Lung (tissue), 12 donors: ENCODE measurements around the gene NPSR1. TPM values are rescaled to one million over a fixed set of nuclear protein-coding genes. Genes with fewer than 3 reads are reported as not detected.
"Not testable (repeated sequence)": the region's sequence is repeated elsewhere in the genome, so short reads cannot be mapped to it uniquely, and the experiment has no call there.

Experiments used
- ATAC-seq: fragments of 200-7000 bp; cut with Tn5 transposase; one replicate; pipeline ENCODE4 v1.9.1; 2020; ENCODE audit warnings: moderate number of reproducible peaks; ENCODE audit not compliant: insufficient read depth, low FRiP score
- DNase-seq, 3 donors: peaks; one replicate each; pipeline ENCODE4 v3.0.0-alpha.2; 2013 to 2017
- H3K27ac ChIP-seq, 2 donors: one replicate each; pipeline ENCODE4 v1.5.1; 2013; ENCODE audit warnings: mild to moderate bottlenecking in 2 of 2, moderate library complexity in 2 of 2, control low read depth in 1 of 2, inconsistent platforms in 1 of 2, low read depth in 1 of 2, low read length in 1 of 2
- H3K27me3 ChIP-seq, 3 donors: one replicate each; pipeline ENCODE4 v1.5.1; 2013; ENCODE audit warnings: low read length in 2 of 3; ENCODE audit not compliant: control insufficient read depth in 3 of 3, insufficient read depth in 3 of 3
- H3K36me3 ChIP-seq, 4 donors: one replicate each; pipeline ENCODE4 v1.5.1; 2013; ENCODE audit warnings: low read length in 4 of 4, mild to moderate bottlenecking in 1 of 4, moderate library complexity in 1 of 4; ENCODE audit not compliant: control insufficient read depth in 4 of 4, insufficient read depth in 4 of 4
- H3K4me1 ChIP-seq, 5 donors: one replicate each; pipeline ENCODE4 v1.5.1; 2013; ENCODE audit warnings: low read length in 5 of 5, mild to moderate bottlenecking in 2 of 5, moderate library complexity in 1 of 5; ENCODE audit not compliant: control insufficient read depth in 5 of 5, insufficient read depth in 5 of 5
- H3K4me3 ChIP-seq: one replicate; pipeline ENCODE4 v1.5.1; 2013; ENCODE audit warnings: mild to moderate bottlenecking, control low read depth, moderate library complexity
- H3K9ac ChIP-seq, 2 donors: one replicate each; pipeline ENCODE4 v1.5.1; 2013; ENCODE audit warnings: low read length in 2 of 2, control low read depth in 1 of 2; ENCODE audit not compliant: insufficient read depth in 1 of 2
- H3K9me3 ChIP-seq, 4 donors: one replicate each; pipeline ENCODE4 v1.5.1; 2013; ENCODE audit warnings: low read length in 3 of 4, mild to moderate bottlenecking in 1 of 4, moderate library complexity in 1 of 4; ENCODE audit not compliant: control insufficient read depth in 4 of 4, insufficient read depth in 3 of 4
- WGBS, 2 donors: extraction: QIAGEN DNeasy Blood & Tissue Kit; methylation state at CpG; one replicate each; pipeline ENCODE4 v1.1.7; 2013; 5-methylcytosine and 5-hydroxymethylcytosine counted together
- polyA plus RNA-seq, 2 donors: library from polyadenylated mRNA; stranded (reverse); fragments of 200-250 nt; gene quantifications; one replicate each; pipeline ENCODE4 v1.2.1, GENCODE V29; 2013
- total RNA-seq, 2 donors: library from RNA; depleted of rRNA in 1 of 2; stranded (reverse); fragments of >200 nt in 1 of 2; gene quantifications; one replicate each; pipeline ENCODE4 v1.2.1, GENCODE V29; 2014 to 2021
- TF ChIP-seq, protein P1 (sequence below): IDR thresholded peaks from 2 replicates; pipeline ENCODE4 v1.5.1; 2012; ENCODE audit warnings: mild to moderate bottlenecking; ENCODE audit errors: control extremely low read depth, extremely low read depth
- donor health status: control.
- donor health status: control.
- donor health status: Bipolar disorder and iron deficiency.
- donor health status: healthy.
- donor health status: DM: yes; HTN: yes; CAD: no.

Gene NPSR1
- total and polyA plus RNA-seq, 4 donors: not detected

DNA sequence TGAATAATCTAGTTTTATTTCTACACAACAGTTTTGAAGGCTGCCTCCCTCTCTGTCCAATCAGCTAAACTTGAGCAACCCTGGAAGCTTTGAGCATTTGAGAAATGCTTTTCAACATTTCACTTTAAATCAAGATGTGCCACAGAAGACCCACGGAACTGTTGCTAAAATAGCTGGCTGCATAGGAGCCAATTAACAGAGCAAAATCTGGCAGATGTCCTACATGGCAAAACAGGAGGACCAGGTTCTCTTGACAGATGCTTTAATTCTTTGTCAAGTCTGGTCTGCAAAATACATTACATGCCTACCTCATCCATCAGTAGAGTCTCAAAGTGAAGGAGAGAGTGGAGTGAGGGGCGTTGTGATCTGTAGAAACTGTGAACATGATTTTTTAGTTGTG is 193.4 kb downstream of the NPSR1 start:
- no peak overlapping the region for H3K27ac ChIP-seq
- H3K4me3 ChIP-seq: no peak overlapping the region
- TF ChIP-seq, protein P1, sequence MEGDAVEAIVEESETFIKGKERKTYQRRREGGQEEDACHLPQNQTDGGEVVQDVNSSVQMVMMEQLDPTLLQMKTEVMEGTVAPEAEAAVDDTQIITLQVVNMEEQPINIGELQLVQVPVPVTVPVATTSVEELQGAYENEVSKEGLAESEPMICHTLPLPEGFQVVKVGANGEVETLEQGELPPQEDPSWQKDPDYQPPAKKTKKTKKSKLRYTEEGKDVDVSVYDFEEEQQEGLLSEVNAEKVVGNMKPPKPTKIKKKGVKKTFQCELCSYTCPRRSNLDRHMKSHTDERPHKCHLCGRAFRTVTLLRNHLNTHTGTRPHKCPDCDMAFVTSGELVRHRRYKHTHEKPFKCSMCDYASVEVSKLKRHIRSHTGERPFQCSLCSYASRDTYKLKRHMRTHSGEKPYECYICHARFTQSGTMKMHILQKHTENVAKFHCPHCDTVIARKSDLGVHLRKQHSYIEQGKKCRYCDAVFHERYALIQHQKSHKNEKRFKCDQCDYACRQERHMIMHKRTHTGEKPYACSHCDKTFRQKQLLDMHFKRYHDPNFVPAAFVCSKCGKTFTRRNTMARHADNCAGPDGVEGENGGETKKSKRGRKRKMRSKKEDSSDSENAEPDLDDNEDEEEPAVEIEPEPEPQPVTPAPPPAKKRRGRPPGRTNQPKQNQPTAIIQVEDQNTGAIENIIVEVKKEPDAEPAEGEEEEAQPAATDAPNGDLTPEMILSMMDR: no peak
- DNase-seq (peak in 1 of 3 donors; percentile 21), ATAC-seq (no peak)
- no peaks in the 10 kb centered on the region for H3K36me3 ChIP-seq
- H3K9ac ChIP-seq: no peak overlapping the region
- 63 to 81% methylated on average over 2 of the region's 2 CpGs for WGBS, 2 donors
- no peaks in the 10 kb centered on the region for H3K27me3 ChIP-seq
- H3K4me1 ChIP-seq: peaks cover 0 to 15% (median 0%) of the 10 kb centered on the region in 5 donors
- no peaks in the 10 kb centered on the region for H3K9me3 ChIP-seq

DNA sequence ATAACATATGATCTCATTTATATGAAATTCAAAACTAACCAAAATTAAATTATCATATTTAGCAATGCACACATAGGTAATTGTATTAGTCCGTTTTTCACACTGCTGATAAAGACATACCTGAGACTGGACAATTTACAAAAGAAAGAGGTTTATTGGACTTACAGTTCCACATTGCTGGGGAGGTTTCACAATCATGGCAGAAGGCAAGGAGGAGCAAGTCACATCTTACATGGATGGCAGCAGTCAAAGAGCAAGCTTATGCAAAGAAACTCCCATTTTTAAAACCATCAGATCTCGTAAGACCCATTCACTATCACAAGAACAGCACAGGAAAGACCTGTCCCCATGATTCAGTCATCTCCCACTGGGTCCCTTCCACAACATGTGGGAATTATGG is 200.4 kb downstream of the NPSR1 start:
- not testable (repeated sequence) for DNase-seq, H3K9me3 ChIP-seq, ATAC-seq, H3K4me1 ChIP-seq, H3K27ac ChIP-seq, H3K9ac ChIP-seq, H3K27me3 ChIP-seq, H3K36me3 ChIP-seq, H3K4me3 ChIP-seq
- 90 to 93% methylated on average over 2 of the region's 2 CpGs for WGBS, 2 donors

DNA sequence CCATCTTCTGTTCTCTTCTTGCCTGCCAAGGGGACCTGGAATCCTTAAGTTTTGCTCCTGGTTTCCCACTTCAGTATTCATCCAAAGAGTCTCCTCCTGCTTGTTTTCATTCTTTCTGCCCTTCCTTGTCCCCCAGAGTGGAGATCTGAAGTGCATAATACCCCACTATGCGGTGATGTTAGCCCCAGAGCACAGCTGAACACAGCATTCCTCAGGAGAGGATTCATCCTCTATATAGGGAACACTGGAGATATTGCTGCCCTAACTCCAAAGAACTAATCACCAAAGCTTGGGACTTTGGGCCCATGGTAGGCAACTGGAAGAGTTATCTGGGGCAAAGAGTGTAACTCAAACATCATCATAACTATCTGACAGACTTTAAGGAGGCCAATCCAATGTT is 201.3 kb downstream of the NPSR1 start:
- H3K9me3 ChIP-seq, H3K36me3 ChIP-seq, ATAC-seq, H3K4me3 ChIP-seq, H3K27ac ChIP-seq, H3K9ac ChIP-seq, H3K27me3 ChIP-seq, DNase-seq, H3K4me1 ChIP-seq: not testable (repeated sequence)
- 88 to 96% methylated on average over 1 of the region's 1 CpG for WGBS, 2 donors

DNA sequence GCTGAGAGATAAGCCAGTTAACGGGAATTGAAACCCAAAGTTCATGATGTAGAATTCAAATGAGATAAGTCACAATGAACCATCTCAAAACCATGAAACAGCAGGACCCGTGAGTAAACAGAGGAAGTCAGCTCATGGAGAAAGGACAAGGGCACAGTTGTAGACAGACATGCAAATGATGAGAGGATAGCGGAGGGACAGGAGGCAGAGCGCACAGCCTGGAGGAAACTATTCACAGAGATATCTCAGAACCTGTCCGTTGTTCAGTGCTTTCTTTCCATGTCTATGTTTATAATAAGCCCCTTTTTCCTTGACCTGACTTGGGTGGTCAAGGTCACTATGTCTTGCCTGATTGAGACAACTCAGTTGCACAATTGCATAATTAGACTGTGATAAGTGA is 208.2 kb downstream of the NPSR1 start:
- H3K36me3 ChIP-seq, H3K4me3 ChIP-seq, H3K27ac ChIP-seq, H3K9me3 ChIP-seq, H3K4me1 ChIP-seq, ATAC-seq, DNase-seq, H3K27me3 ChIP-seq, H3K9ac ChIP-seq: not testable (repeated sequence)
- WGBS, 2 donors: 77 to 99% methylated on average over 4 of the region's 5 CpGs

DNA sequence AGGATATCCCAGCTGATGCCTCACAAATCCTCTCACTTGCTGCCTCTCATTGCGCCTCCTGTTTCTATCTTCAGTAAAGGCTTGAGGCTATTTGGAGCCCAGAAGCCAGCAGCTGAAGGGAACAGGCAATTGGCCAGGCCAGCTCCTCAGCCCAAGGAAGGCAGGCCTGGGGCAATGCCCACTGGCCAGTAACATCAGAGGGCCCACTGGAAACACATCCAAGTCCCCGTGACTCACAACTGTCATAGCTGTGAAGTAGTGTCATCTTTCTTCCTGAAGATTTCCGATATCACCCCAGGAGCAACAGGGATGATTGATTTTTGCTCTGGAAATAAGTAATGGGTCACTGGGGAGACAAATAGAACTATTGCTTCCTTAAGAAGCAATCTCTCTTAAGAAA is 209.3 kb downstream of the NPSR1 start:
- ATAC-seq, H3K4me3 ChIP-seq, H3K27ac ChIP-seq, H3K4me1 ChIP-seq, H3K36me3 ChIP-seq, H3K9ac ChIP-seq, H3K27me3 ChIP-seq, H3K9me3 ChIP-seq, DNase-seq: not testable (repeated sequence)
- 93 to 95% methylated on average over 3 of the region's 3 CpGs for WGBS, 2 donors

DNA sequence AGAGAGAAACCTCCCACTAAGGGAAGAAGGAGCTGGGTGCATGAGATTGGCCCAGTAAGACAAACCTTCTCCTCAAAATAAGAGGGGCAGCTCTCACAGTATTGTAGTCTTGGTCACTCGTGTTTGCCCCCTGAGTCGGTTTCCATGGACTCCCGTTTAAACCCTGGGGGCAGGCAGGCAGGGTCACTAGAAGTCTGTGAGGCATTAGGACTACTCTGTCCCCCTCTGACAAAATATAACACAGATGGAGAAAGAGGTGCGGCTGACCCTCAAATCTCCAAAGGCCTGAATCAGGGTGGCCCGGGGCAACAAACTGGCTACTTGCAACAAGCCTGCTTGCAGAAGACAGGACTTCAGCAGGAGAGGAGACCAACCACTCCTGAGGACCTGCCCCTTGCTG is 210.6 kb downstream of the NPSR1 start:
- not testable (repeated sequence) for H3K9ac ChIP-seq, H3K4me3 ChIP-seq, ATAC-seq, H3K9me3 ChIP-seq, H3K27ac ChIP-seq, DNase-seq, H3K27me3 ChIP-seq, H3K36me3 ChIP-seq, H3K4me1 ChIP-seq
- WGBS, 2 donors: 89 to 90% methylated on average over 5 of the region's 5 CpGs
